Kidney (tissue), 14 donors: ENCODE measurements around the gene WNT3. TPM values are rescaled to one million over a fixed set of nuclear protein-coding genes. Genes with fewer than 3 reads are reported as not detected.

Source experiments
- DNase-seq, 5 donors: peaks; one replicate each; pipeline ENCODE4 v3.0.0-alpha.2; 2013 to 2020
- FAIRE-seq: peaks from 2 replicates; lab custom pipeline; 2012; peaks lifted over from hg19 to GRCh38; lab: Jason Lieb, UNC
- H3K27ac ChIP-seq, 2 donors: one replicate each; pipeline ENCODE4 v1.7.0; 2013; ENCODE audit warnings: low read depth in 2 of 2, low read length in 2 of 2, inconsistent platforms in 1 of 2
- H3K27me3 ChIP-seq: one replicate; pipeline ENCODE4 v1.7.1; 2013; ENCODE audit warnings: low read length, inconsistent platforms; ENCODE audit not compliant: control insufficient read depth, insufficient read depth
- H3K36me3 ChIP-seq, 3 donors: one replicate each; pipeline versions ENCODE4 v1.7.0 to v1.7.1; 2013; ENCODE audit warnings: low read length in 3 of 3, control low read depth in 1 of 3, inconsistent platforms in 1 of 3; ENCODE audit not compliant: insufficient read depth in 3 of 3, control insufficient read depth in 2 of 3
- H3K4me1 ChIP-seq, 3 donors: one replicate each; pipeline versions ENCODE4 v1.7.0 to v1.7.1; 2013; ENCODE audit warnings: low read length in 3 of 3, inconsistent platforms in 1 of 3, low read depth in 1 of 3; ENCODE audit not compliant: control insufficient read depth in 2 of 3, insufficient read depth in 2 of 3
- H3K4me3 ChIP-seq, 3 donors: one replicate each; pipeline versions ENCODE4 v1.7.0 to v1.8.1; 2013; ENCODE audit warnings: low read length in 3 of 3, control low read depth in 1 of 3, inconsistent platforms in 1 of 3
- H3K9ac ChIP-seq, 3 donors: one replicate each; pipeline versions ENCODE4 v1.7.0 to v1.7.1; 2013; ENCODE audit warnings: low read length in 3 of 3, control low read depth in 1 of 3, inconsistent platforms in 1 of 3
- H3K9me3 ChIP-seq, 3 donors: one replicate each; pipeline versions ENCODE4 v1.7.0 to v1.7.1; 2013; ENCODE audit warnings: low read length in 3 of 3, control low read depth in 1 of 3, inconsistent platforms in 1 of 3; ENCODE audit not compliant: control insufficient read depth in 2 of 3, insufficient read depth in 1 of 3
- CTCF ChIP-seq: IDR thresholded peaks from 3 replicates; pipeline ENCODE4 v1.5.1; 2012; ENCODE audit warnings: mild to moderate bottlenecking, moderate library complexity, borderline replicate concordance; ENCODE audit not compliant: insufficient read depth; ENCODE audit errors: extremely low read depth
- intact Hi-C: fragments of 100-400 bp; cut with DNase I; formaldehyde crosslinking; loops from one replicate; pipeline ENCODE4 v1.11.1; 2022
- polyA plus RNA-seq: library from polyadenylated mRNA; stranded (reverse); fragments of 350-450 nt; fragmentation: Illumina TruSeq; extraction: RNeasy Lipid Tissue Mini Kit (QIAGEN cat#74804); gene quantifications from one replicate; pipeline ENCODE4 v1.2.3, GENCODE V29; 2014; ENCODE audit warnings: low read depth, low replicate concordance; ENCODE audit not compliant: insufficient read depth
- total RNA-seq: library from RNA; stranded (reverse); fragmentation: NEBNext Ultra II Directional; extraction: Animal tissue kit (Norgen Biotek cat#: 25700); gene quantifications from one replicate; pipeline ENCODE4 v1.2.1, GENCODE V29; 2021
- donor health status: control.
- donor health status: control.
- donor health status: control.
- donor health status: control.
- donor health status: control.
- donor health status: DM: yes; HTN: yes; CAD: no.
- donor health status: Normal renal cell carcinoma (clear cell type).

The WNT3 gene
- total and polyA plus RNA-seq, 2 donors from 2014 or later: 0.38 to 1.3 TPM

GRCh38 chr17:46827274-46827673, 8.8 kb upstream of the WNT3 start:
- TF ChIP-seq CTCF: no peak
- DNase-seq: no peak
- Histone ChIP-seq H3K9me3 (no peaks in the 10 kb centered on the region), H3K4me1 (no peaks in the 10 kb centered on the region), H3K9ac (no peak overlapping the region), H3K27me3 (peaks cover 3% of the 10 kb centered on the region), H3K27ac (no peak overlapping the region), H3K4me3 (no peak overlapping the region), H3K36me3 (no peaks in the 10 kb centered on the region)
- no peak for FAIRE-seq
- intact Hi-C loops: no loop called here

GRCh38 chr17:46826116-46826515, 7.6 kb upstream of the WNT3 start:
- DNase-seq (no peak), FAIRE-seq (no peak)
- Histone ChIP-seq H3K27ac (no peak overlapping the region), H3K4me3 (no peak overlapping the region), H3K36me3 (no peaks in the 10 kb centered on the region), H3K27me3 (peaks cover 14% of the 10 kb centered on the region), H3K4me1 (no peaks in the 10 kb centered on the region), H3K9ac (no peak overlapping the region), H3K9me3 (no peaks in the 10 kb centered on the region)
- TF ChIP-seq CTCF: no peak
- intact Hi-C loops: no loop called here

- H3K4me3 ChIP-seq: no peak overlapping the region
- peaks cover 0 to 5% (median 0%) of the 10 kb centered on the region in 3 donors for H3K4me1 ChIP-seq
- H3K9ac ChIP-seq: no peak overlapping the region
- no peak for TF ChIP-seq CTCF
- FAIRE-seq (no peak), DNase-seq (no peak)
- H3K27me3 ChIP-seq: peaks cover 31% of the 10 kb centered on the region
- no peak overlapping the region for H3K27ac ChIP-seq
- no peaks in the 10 kb centered on the region for H3K9me3 ChIP-seq
- intact Hi-C loops: no loop called here
- H3K36me3 ChIP-seq: no peaks in the 10 kb centered on the region
Measured at GRCh38 chr17:46823657-46824056, 5.2 kb upstream of the WNT3 start.

GRCh38 chr17:46822388-46822921, 4.0 kb upstream of the WNT3 start:
- FAIRE-seq: no peak
- no peak overlapping the region for H3K4me3 ChIP-seq
- peak; percentile 28 for TF ChIP-seq CTCF
- H3K27ac ChIP-seq: no peak overlapping the region
- no peaks in the 10 kb centered on the region for H3K9me3 ChIP-seq
- intact Hi-C loops: no loop called here
- no peak for DNase-seq
- H3K27me3 ChIP-seq: peaks cover 34% of the 10 kb centered on the region
- no peak overlapping the region for H3K9ac ChIP-seq
- H3K36me3 ChIP-seq: no peaks in the 10 kb centered on the region
- peaks cover 0 to 7% (median 0%) of the 10 kb centered on the region in 3 donors for H3K4me1 ChIP-seq
